ENCODE measurements around the gene DLD.

The DLD gene

GRCh38 chr7:107907790-107908189, 16.8 kb downstream of the DLD start:
- H3K36me3 ChIP-seq (ENCODE audit: insufficient read depth, insufficient read length, low read length): peaks cover 65% of the 10 kb centered on the region

GRCh38 chr7:107909445-107909844, 18.5 kb downstream of the DLD start:
- H3K36me3 ChIP-seq (ENCODE audit: insufficient read depth, insufficient read length, low read length): peaks cover 54% of the 10 kb centered on the region
- H3K27me3 ChIP-seq (ENCODE audit: insufficient read depth, insufficient read length): no peaks in the 10 kb centered on the region
- no peak for TF ChIP-seq SUZ12 (IDR thresholded peaks at IDR 0.05; ENCODE audit: extremely low read depth, insufficient read depth, insufficient read length)
- TF ChIP-seq ZNF274 (IDR thresholded peaks at IDR 0.05; ENCODE audit: low read depth, low read length): no peak
- TF ChIP-seq YY1 (IDR thresholded peaks at IDR 0.05; ENCODE audit: insufficient read depth, insufficient read length): no peak
- H3K9me3 ChIP-seq (ENCODE audit: insufficient read depth, low read length): no peaks in the 10 kb centered on the region
- no peak for DNase-seq (ENCODE audit: low read depth, low spot score)
- H3K4me1 ChIP-seq (ENCODE audit: insufficient read depth, insufficient read length): no peaks in the 10 kb centered on the region
- no peak overlapping the region for H3K9ac ChIP-seq (ENCODE audit: insufficient read length, low read depth)
- no peak overlapping the region for H3K4me3 ChIP-seq (ENCODE audit: insufficient read length, low read depth)

More at GRCh38 chr7:107907790-107908189, 16.8 kb downstream of the DLD start:
- H3K9ac ChIP-seq (ENCODE audit: insufficient read length, low read depth): no peak overlapping the region
- no peaks in the 10 kb centered on the region for H3K9me3 ChIP-seq (ENCODE audit: insufficient read depth, low read length)
- H3K4me3 ChIP-seq (ENCODE audit: insufficient read length, low read depth): no peak overlapping the region
- DNase-seq (ENCODE audit: low read depth, low spot score): no peak
- no peaks in the 10 kb centered on the region for H3K4me1 ChIP-seq (ENCODE audit: insufficient read depth, insufficient read length)
- H3K27me3 ChIP-seq (ENCODE audit: insufficient read depth, insufficient read length): no peaks in the 10 kb centered on the region
- TF ChIP-seq SUZ12 (IDR thresholded peaks at IDR 0.05; ENCODE audit: extremely low read depth, insufficient read depth, insufficient read length): no peak

GRCh38 chr7:107911981-107912380, 21.0 kb downstream of the DLD start:
- Histone ChIP-seq H3K4me1 (ENCODE audit: insufficient read depth, insufficient read length) (no peaks in the 10 kb centered on the region), H3K27me3 (ENCODE audit: insufficient read depth, insufficient read length) (no peaks in the 10 kb centered on the region), H3K4me3 (ENCODE audit: insufficient read length, low read depth) (no peak overlapping the region), H3K9ac (ENCODE audit: insufficient read length, low read depth) (no peak overlapping the region), H3K9me3 (ENCODE audit: insufficient read depth, low read length) (no peaks in the 10 kb centered on the region), H3K36me3 (ENCODE audit: insufficient read depth, insufficient read length, low read length) (peaks cover 38% of the 10 kb centered on the region)
- DNase-seq (ENCODE audit: low read depth, low spot score): no peak
- TF ChIP-seq YY1 (IDR thresholded peaks at IDR 0.05; ENCODE audit: insufficient read depth, insufficient read length): no peak
- TF ChIP-seq ZNF274 (IDR thresholded peaks at IDR 0.05; ENCODE audit: low read depth, low read length): no peak
- TF ChIP-seq SUZ12 (IDR thresholded peaks at IDR 0.05; ENCODE audit: extremely low read depth, insufficient read depth, insufficient read length): no peak

- H3K4me1 ChIP-seq (ENCODE audit: insufficient read depth, insufficient read length): no peaks in the 10 kb centered on the region
- H3K9ac ChIP-seq (ENCODE audit: insufficient read length, low read depth): no peak overlapping the region
- H3K27me3 ChIP-seq (ENCODE audit: insufficient read depth, insufficient read length): no peaks in the 10 kb centered on the region
- H3K36me3 ChIP-seq (ENCODE audit: insufficient read depth, insufficient read length, low read length): peaks cover 46% of the 10 kb centered on the region
- no peaks in the 10 kb centered on the region for H3K9me3 ChIP-seq (ENCODE audit: insufficient read depth, low read length)
- no peak overlapping the region for H3K4me3 ChIP-seq (ENCODE audit: insufficient read length, low read depth)
- DNase-seq (ENCODE audit: low read depth, low spot score): no peak
- TF ChIP-seq YY1 (IDR thresholded peaks at IDR 0.05; ENCODE audit: insufficient read depth, insufficient read length): no peak
- no peak for TF ChIP-seq SUZ12 (IDR thresholded peaks at IDR 0.05; ENCODE audit: extremely low read depth, insufficient read depth, insufficient read length)
- TF ChIP-seq ZNF274 (IDR thresholded peaks at IDR 0.05; ENCODE audit: low read depth, low read length): no peak
These were observed 22.9 kb downstream of the DLD start for GRCh38 chr7:107913851-107914250.

GRCh38 chr7:107914831-107915230, 23.8 kb downstream of the DLD start:
- H3K36me3 ChIP-seq (ENCODE audit: insufficient read depth, insufficient read length, low read length): peaks cover 50% of the 10 kb centered on the region

GRCh38 chr7:107915541-107915940, 24.6 kb downstream of the DLD start:
- no peak for DNase-seq (ENCODE audit: low read depth, low spot score)
- no peak overlapping the region for H3K9ac ChIP-seq (ENCODE audit: insufficient read length, low read depth)
- no peak overlapping the region for H3K4me3 ChIP-seq (ENCODE audit: insufficient read length, low read depth)
- TF ChIP-seq ZNF274 (IDR thresholded peaks at IDR 0.05; ENCODE audit: low read depth, low read length) (no peak), YY1 (IDR thresholded peaks at IDR 0.05; ENCODE audit: insufficient read depth, insufficient read length) (no peak), SUZ12 (IDR thresholded peaks at IDR 0.05; ENCODE audit: extremely low read depth, insufficient read depth, insufficient read length) (no peak)
- no peaks in the 10 kb centered on the region for H3K9me3 ChIP-seq (ENCODE audit: insufficient read depth, low read length)
- no peaks in the 10 kb centered on the region for H3K27me3 ChIP-seq (ENCODE audit: insufficient read depth, insufficient read length)
- peaks cover 56% of the 10 kb centered on the region for H3K36me3 ChIP-seq (ENCODE audit: insufficient read depth, insufficient read length, low read length)
- no peaks in the 10 kb centered on the region for H3K4me1 ChIP-seq (ENCODE audit: insufficient read depth, insufficient read length)

More at GRCh38 chr7:107914831-107915230, 23.8 kb downstream of the DLD start:
- Histone ChIP-seq H3K9ac (ENCODE audit: insufficient read length, low read depth) (no peak overlapping the region), H3K4me1 (ENCODE audit: insufficient read depth, insufficient read length) (no peaks in the 10 kb centered on the region), H3K4me3 (ENCODE audit: insufficient read length, low read depth) (no peak overlapping the region), H3K27me3 (ENCODE audit: insufficient read depth, insufficient read length) (no peaks in the 10 kb centered on the region), H3K9me3 (ENCODE audit: insufficient read depth, low read length) (no peaks in the 10 kb centered on the region)
- TF ChIP-seq ZNF274 (IDR thresholded peaks at IDR 0.05; ENCODE audit: low read depth, low read length) (no peak), YY1 (IDR thresholded peaks at IDR 0.05; ENCODE audit: insufficient read depth, insufficient read length) (no peak), SUZ12 (IDR thresholded peaks at IDR 0.05; ENCODE audit: extremely low read depth, insufficient read depth, insufficient read length) (no peak)
- no peak for DNase-seq (ENCODE audit: low read depth, low spot score)

GRCh38 chr7:107917763-107918651, 27.0 kb downstream of the DLD start:
- no peaks in the 10 kb centered on the region for H3K27me3 ChIP-seq (ENCODE audit: insufficient read depth, insufficient read length)
- no peak overlapping the region for H3K9ac ChIP-seq (ENCODE audit: insufficient read length, low read depth)
- no peaks in the 10 kb centered on the region for H3K4me1 ChIP-seq (ENCODE audit: insufficient read depth, insufficient read length)
- H3K36me3 ChIP-seq (ENCODE audit: insufficient read depth, insufficient read length, low read length): peaks cover 48% of the 10 kb centered on the region
- H3K4me3 ChIP-seq (ENCODE audit: insufficient read length, low read depth): no peak overlapping the region
- DNase-seq (ENCODE audit: low read depth, low spot score): no peak
- no peaks in the 10 kb centered on the region for H3K9me3 ChIP-seq (ENCODE audit: insufficient read depth, low read length)
- TF ChIP-seq ZNF274 (IDR thresholded peaks at IDR 0.05; ENCODE audit: low read depth, low read length): no peak
- no peak for TF ChIP-seq YY1 (IDR thresholded peaks at IDR 0.05; ENCODE audit: insufficient read depth, insufficient read length)
- no peak for TF ChIP-seq SUZ12 (IDR thresholded peaks at IDR 0.05; ENCODE audit: extremely low read depth, insufficient read depth, insufficient read length)
